GM21619 (cell line): Measurements from ENCODE around the gene ATP5F1E.
A peak's percentile ranks its signal among the peaks of the same experiment; 100 is the strongest.

Experiments
- ATAC-seq: cut with Tn5 transposase; IDR thresholded peaks from one replicate; pipeline ENCODE4 v1.9.1; 2021; ENCODE audit not compliant: unreplicated experiment

The ATP5F1E gene

DNA sequence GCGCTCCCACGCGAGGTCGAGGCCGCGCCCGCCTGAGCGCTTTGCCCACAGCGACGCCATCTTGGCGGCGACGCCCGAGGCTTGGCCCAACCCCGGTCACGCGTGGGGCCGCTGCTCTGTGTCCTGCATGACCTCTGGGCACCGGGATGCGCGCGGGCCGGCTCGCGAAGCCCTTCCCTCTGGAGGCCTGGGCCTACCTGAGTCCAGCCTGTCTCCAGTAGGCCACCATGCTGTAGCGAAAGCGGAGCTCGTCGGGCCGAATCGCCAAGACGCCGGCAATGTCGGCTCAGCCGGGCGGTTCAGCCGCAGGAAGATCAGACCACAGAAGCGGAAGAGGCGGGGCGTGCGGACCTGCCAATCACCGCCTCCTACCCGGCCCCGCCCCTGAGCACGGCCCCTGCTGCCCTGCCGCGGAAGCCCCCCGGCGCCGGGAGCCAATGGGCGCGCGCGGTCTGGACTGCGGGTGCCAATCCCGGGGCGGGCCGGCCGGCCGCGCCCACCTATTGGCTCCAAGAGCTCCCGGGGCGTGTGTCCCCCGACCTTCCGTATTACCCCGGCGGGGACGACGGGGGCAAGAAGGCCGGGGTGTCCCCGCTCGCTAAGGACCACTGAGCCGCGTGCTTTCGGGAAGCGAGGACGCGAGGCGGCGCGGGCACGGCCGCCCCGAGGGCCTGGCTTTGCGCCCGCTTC is at the start of gene ATP5F1E:
TSS of gene ATP5F1E (minus strand) at position 313 of the 690 bp plus-strand sequence. CDS start at position 229, 84 bp downstream.
- ATAC-seq, result peak; percentile 92

DNA sequence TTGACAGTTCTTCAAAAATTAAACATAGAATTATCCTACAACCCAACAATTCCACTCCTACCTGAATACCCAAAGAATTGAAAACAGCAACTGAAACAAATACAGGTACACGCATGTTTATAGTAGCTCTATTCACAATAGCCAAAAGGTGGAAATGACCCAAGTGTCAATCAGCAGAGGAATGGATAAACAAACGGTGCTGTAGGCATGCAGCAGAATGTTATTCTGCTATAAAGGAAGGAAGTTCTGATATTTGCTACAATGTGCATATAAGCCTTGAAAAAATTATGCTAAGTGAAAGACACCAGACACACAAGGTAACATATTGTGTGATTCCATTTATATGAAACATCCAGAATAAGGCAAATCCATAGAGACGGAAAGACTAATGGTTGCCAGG is 48.9 kb upstream of the ATP5F1E start:
- no peak for ATAC-seq

DNA sequence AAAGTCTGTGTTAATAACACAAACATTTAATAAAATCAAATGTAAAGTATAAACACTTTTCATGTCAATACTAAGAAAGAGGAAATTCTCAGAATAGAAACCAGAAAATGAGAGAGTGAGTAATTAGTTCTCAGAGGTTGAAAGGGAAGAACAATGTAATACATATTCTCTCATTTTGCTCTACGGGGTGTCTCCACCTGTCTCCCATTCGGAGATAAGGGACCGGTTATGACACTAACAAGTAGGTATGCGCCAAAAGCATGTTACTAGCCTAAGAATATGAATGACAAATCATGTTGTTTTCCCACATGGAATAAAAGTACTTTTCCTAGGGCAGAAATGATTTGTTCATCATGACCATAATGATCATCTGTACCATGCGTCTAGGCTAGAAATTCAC is 46.1 kb upstream of the ATP5F1E start:
- no peak for ATAC-seq

GRCh38 chr20:59077705-59078104 is 45.6 kb upstream of the ATP5F1E start:
- ATAC-seq, result no peak

DNA sequence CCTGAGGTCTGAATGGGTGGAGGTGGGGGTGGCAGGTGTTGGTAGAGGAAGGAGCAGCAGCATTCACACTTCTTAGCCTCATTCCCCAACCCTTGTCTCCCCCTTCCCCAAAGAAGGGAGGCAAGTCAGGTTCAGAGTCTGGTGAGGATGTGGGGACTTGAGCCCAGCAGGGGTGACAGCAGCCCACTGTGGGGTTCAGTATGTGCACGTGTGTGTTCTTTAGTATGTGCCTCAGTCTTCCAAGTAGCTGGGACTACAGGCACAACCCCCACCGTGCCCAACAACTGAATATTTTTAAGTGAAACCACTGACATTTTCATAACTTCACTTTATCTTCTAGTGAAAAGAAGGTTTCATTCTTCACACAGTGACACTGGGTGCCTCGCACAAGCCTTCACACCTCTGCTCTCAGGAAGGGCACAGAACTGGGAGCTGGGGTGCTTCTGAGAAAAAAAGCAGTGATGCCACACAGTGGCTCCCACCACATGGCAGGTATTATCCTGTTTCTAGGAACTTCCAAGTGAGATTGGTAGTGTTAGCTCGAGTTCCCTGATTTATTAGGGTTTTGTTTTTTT is 43.9 kb upstream of the ATP5F1E start:
- no peak for ATAC-seq

- ATAC-seq, result no peak
These were observed 42.3 kb upstream of the ATP5F1E start for GRCh38 chr20:59074456-59074855.

- no peak for ATAC-seq
These were observed 41.4 kb upstream of the ATP5F1E start for GRCh38 chr20:59073582-59073981.

DNA sequence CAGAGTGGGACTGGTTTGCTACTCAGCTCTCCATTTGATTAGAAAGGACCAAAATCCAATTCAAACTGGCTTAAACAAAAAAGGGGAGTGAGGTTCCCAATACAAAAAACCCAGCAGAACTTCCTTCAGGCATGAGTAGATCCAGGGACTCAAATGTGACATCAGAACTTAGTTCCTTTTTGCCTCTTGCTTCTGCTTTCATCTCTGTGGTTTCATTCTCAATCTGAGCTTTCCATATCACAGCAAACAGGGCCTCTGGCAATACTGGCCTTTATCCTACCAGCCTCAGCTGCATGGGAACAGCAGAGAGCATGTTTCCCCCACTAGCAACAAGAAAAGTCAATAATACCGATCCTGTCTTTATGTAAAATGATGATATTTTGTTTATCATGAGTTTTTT is 39.1 kb upstream of the ATP5F1E start:
- peak; percentile 65 for ATAC-seq

- no peak for ATAC-seq
These were observed 36.9 kb upstream of the ATP5F1E start for GRCh38 chr20:59069026-59069425.

- ATAC-seq, result no peak
These were observed 36.4 kb upstream of the ATP5F1E start for GRCh38 chr20:59068534-59068933.

DNA sequence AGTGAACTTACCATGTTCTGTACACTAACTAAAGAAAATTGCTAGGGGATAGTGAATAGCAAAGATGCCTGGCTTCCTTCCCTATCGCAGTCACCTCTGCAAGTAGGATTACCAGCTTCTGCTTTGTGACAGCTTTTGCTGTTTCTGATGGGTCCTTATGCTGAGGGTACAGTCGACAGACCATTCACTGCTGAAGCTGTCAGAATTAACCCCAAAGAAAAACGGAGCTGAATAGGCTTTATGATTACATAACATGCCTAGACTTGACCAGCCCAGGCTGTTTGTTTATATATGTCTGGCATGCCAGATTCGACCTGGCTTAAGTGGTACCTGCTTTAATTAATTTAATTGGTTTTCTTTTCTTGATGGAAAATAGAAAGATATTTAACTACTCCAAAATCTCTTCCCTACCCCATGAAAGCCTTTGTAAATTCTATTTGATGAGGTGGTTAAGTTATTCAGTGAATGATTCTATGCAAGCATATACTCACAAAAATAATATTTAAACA is 32.1 kb upstream of the ATP5F1E start:
- ATAC-seq, result no peak

- ATAC-seq, result no peak
These were observed 31.5 kb upstream of the ATP5F1E start for GRCh38 chr20:59063358-59064213.

GRCh38 chr20:59062081-59062480 is 29.9 kb upstream of the ATP5F1E start:
- no peak for ATAC-seq

- ATAC-seq, result no peak
These were observed 23.2 kb upstream of the ATP5F1E start for GRCh38 chr20:59055302-59055701.

DNA sequence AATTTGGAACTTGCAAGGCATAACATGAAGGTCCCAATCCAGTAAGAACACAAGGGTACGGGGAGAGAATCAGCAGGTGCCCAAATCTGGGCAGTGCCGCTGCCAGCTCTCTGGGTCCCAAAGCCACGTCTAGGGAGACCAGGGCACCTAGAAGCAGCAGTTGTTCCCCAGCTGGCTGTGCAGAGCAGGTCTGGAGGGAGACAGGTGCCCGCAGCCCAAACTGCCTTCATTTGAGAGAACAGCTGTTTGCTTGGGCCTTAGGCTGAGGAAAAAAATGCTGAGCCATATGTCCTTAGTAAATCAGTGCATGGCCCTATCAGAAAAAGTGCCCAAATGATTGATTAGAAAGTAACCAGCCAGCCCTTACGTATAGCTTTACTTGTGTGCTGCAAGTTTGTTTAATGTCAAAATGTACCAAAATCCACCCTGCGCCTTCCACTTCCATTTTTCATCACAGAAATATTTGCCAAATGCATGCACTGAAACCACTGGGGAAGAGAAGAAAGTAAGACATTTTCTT is 19.6 kb upstream of the ATP5F1E start:
- ATAC-seq, result no peak

- ATAC-seq, result no peak
These were observed 18.3 kb upstream of the ATP5F1E start for GRCh38 chr20:59050437-59050836.

GRCh38 chr20:59048681-59049030 is 16.5 kb upstream of the ATP5F1E start:
- ATAC-seq, result no peak

GRCh38 chr20:59047938-59048680 is 16.0 kb upstream of the ATP5F1E start:
- ATAC-seq, result no peak

- ATAC-seq, result no peak
These were observed 14.7 kb upstream of the ATP5F1E start for GRCh38 chr20:59046862-59047261.

GRCh38 chr20:59044796-59045195 is 12.7 kb upstream of the ATP5F1E start:
- no peak for ATAC-seq

DNA sequence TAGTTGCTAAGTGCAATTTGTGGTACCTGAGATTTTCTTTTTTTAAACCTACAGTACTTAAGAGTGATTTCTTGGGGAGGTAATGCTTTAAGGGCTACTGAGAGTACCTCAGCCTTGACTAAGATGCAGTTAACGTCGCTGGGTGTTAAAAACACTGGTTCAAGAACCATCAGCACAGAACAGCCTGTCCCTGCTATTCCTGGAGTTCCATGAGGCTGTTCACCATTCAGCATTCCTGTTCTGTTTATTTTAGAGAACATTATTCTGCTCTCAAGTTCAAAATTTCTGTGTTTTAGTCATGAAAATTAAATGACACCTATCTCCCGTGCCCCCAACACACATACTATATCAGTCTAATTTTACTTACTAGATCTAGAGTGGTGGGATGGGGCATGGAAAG is 12.2 kb upstream of the ATP5F1E start:
- no peak for ATAC-seq
